Measurements from ENCODE around the gene PHYH.

GRCh38 chr10:13296476-13296875 lies 3.4 kb downstream of the PHYH start:
- TF ChIP-seq CTCF (IDR thresholded peaks at IDR 0.05; ENCODE audit: insufficient read depth, low read length, poor library complexity, severe bottlenecking) = no peak
- TF ChIP-seq EZH2phosphoT487 (conservative IDR thresholded peaks at IDR 0.05; ENCODE audit: low read length) = no peak
